T-cell (primary cell): ENCODE measurements around the gene EIF2S1. TPM values are rescaled to one million over a fixed set of nuclear protein-coding genes. Genes with fewer than 3 reads are reported as not detected.
"Not testable (repeated sequence)": the region's sequence is repeated elsewhere in the genome, so short reads cannot be mapped to it uniquely, and the experiment has no call there.

Experiments
- ATAC-seq, 4 experiments: fragments of 200-7000 bp in 3 of 4; fragments of 150-1000 bp in 1 of 4; cut with Tn5 transposase; replicated peaks in 1 of 4; 1 replicate in 3 of 4; 2 replicates in 1 of 4; pipeline ENCODE4 v1.10.0; 2021; ENCODE audit warnings: moderate library complexity in 3 of 4, mild to moderate bottlenecking in 2 of 4, moderate number of reproducible peaks in 1 of 4
- CTCF ChIA-PET, 2 donors: fragments of 300-600 bp; sonication (Branson Sonifier 250); formaldehyde crosslinking; loops; one replicate each; lab custom pipeline; 2022; ENCODE audit warnings: antibody characterized with exemption in 2 of 2; lab: Charles Lee
- POLR2A ChIA-PET, 2 donors: fragments of 300-600 bp; sonication (Branson Sonifier 250); formaldehyde crosslinking; loops; one replicate each; lab custom pipeline; 2022; ENCODE audit warnings: antibody characterized with exemption in 2 of 2; lab: Charles Lee
- DNase-seq, 35 experiments: peaks; one replicate each; pipeline versions ENCODE4 v3.0.0 to v3.0.0-alpha.2; 2013 to 2023
- H3K27ac ChIP-seq: one replicate; pipeline ENCODE4 v1.5.1; 2013; ENCODE audit warnings: low read length
- H3K27me3 ChIP-seq, 2 experiments: replicated peaks in 1 of 2; 1 replicate in 1 of 2; 2 replicates in 1 of 2; pipeline versions ENCODE4 v1.6.1 to v1.7.0; 2013; ENCODE audit warnings: low read length in 1 of 2, mixed read lengths in 1 of 2; ENCODE audit not compliant: control insufficient read depth in 2 of 2, insufficient read depth in 2 of 2; ENCODE audit errors: extremely low read depth in 1 of 2
- H3K36me3 ChIP-seq, 2 donors: 1 replicate in 1 of 2; 2 replicates in 1 of 2; pipeline versions ENCODE4 v1.6.1 to v1.7.0; 2013; ENCODE audit warnings: low read length in 1 of 2; ENCODE audit not compliant: control insufficient read depth in 2 of 2, insufficient read depth in 1 of 2; ENCODE audit errors: extremely low read depth in 1 of 2
- H3K4me1 ChIP-seq, 2 experiments: 1 replicate in 1 of 2; 2 replicates in 1 of 2; pipeline versions ENCODE4 v1.6.1 to v1.7.0; 2013; ENCODE audit warnings: low read length in 2 of 2, mixed read lengths in 1 of 2; ENCODE audit not compliant: insufficient read depth in 2 of 2, control insufficient read depth in 1 of 2; ENCODE audit errors: extremely low read depth in 1 of 2
- H3K4me3 ChIP-seq, 2 donors: 1 replicate in 1 of 2; 2 replicates in 1 of 2; pipeline versions ENCODE4 v1.5.1 to v1.7.0; 2013; ENCODE audit warnings: mild to moderate bottlenecking in 2 of 2, low read length in 1 of 2, moderate library complexity in 1 of 2; ENCODE audit not compliant: control insufficient read depth in 1 of 2; ENCODE audit errors: extremely low read depth in 1 of 2
- H3K9me3 ChIP-seq: 2 replicates; pipeline ENCODE4 v1.7.0; 2013
- H3K27ac Mint-ChIP-seq, 2 donors: one replicate each; pipeline ENCODE4 v1.8.0; 2020 to 2021; ENCODE audit warnings: mild to moderate bottlenecking in 2 of 2, mixed read lengths in 2 of 2
- H3K27me3 Mint-ChIP-seq, 2 donors: one replicate each; pipeline ENCODE4 v1.8.0; 2021 to 2022; ENCODE audit warnings: mixed read lengths in 2 of 2
- H3K36me3 Mint-ChIP-seq: one replicate; pipeline ENCODE4 v1.8.0; 2021; ENCODE audit warnings: mixed read lengths
- H3K4me1 Mint-ChIP-seq, 3 donors: one replicate each; pipeline ENCODE4 v1.8.0; 2020 to 2022; ENCODE audit warnings: mixed read lengths in 3 of 3, mild to moderate bottlenecking in 1 of 3
- H3K4me3 Mint-ChIP-seq, 3 donors: one replicate each; pipeline ENCODE4 v1.8.0; 2020 to 2022; ENCODE audit warnings: mild to moderate bottlenecking in 3 of 3, mixed read lengths in 3 of 3, moderate library complexity in 3 of 3
- H3K9me3 Mint-ChIP-seq, 3 donors: one replicate each; pipeline ENCODE4 v1.8.0; 2020 to 2022; ENCODE audit warnings: mixed read lengths in 3 of 3
- WGBS: methylation state at CpG from one replicate; pipeline ENCODE4 v1.1.5; 2013; ENCODE audit warnings: missing lambda C conversion rate; ENCODE audit not compliant: insufficient coverage; 5-methylcytosine and 5-hydroxymethylcytosine counted together
- total RNA-seq, 35 experiments: library from RNA in 6 of 35; stranded (reverse) in 6 of 35; fragments of 120-200 nt in 1 of 35; gene quantifications; one replicate each; pipeline versions ENCODE4 v1.2.1 to v1.2.4 and lab custom pipeline; 2013 to 2026

EIF2S1 gene
- total RNA-seq, 5 donors from 2014 or later (not counting 1 experiment from before 2014, with no cell fraction given): 38.8 to 66.0 (median 57.0) TPM

DNA sequence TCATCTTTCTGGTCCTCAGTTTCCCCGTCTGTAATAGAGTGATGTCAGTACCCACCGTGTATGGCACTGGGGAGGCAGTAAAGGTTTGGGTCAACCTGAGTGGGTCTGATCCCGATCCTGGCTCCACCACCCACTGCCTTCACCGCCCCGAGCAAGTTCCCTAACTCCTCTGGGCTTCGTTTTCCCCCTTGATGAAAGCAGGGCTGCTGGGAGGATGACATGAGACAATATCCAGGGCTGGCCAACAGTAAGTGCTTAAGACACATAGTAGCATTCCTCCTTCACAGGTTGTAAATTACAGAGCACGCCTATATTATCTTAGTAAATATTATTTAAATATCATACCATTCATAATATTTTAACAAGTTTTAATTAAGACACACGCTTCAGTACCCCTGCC lies 51.2 kb downstream of the EIF2S1 start:
- CTCF ChIA-PET: interaction anchor here in 1 of 2 donors (0.6 kb wide), 1 partner anchor 1052 kb away, joined by 5 read pairs; no protein-coding TSS in a partner anchor
- Mint-ChIP-seq H3K4me1 (peaks cover 10 to 15% (median 12%) of the 10 kb centered on the region in 3 donors), H3K27me3 (peaks cover 0 to 2% of the 10 kb centered on the region in 2 donors), H3K4me3 (peak overlapping the region; percentile 68 to 77 (median 73)), H3K36me3 (no peaks in the 10 kb centered on the region), H3K27ac (no peak overlapping the region), H3K9me3 (no peaks in the 10 kb centered on the region)
- no CpG with 5 or more reads among the region's 8 CpGs for WGBS
- Histone ChIP-seq H3K4me3 (peak overlapping the region; percentile 41 to 71), H3K27ac (no peak overlapping the region), H3K4me1 (peaks cover 0 to 12% of the 10 kb centered on the region in 2 experiments), H3K36me3 (no peaks in the 10 kb centered on the region), H3K9me3 (no peaks in the 10 kb centered on the region), H3K27me3 (peaks cover 0 to 20% of the 10 kb centered on the region in 2 experiments)
- POLR2A ChIA-PET: no interaction called here
- ATAC-seq: no peak
- DNase-seq: no peak

DNA sequence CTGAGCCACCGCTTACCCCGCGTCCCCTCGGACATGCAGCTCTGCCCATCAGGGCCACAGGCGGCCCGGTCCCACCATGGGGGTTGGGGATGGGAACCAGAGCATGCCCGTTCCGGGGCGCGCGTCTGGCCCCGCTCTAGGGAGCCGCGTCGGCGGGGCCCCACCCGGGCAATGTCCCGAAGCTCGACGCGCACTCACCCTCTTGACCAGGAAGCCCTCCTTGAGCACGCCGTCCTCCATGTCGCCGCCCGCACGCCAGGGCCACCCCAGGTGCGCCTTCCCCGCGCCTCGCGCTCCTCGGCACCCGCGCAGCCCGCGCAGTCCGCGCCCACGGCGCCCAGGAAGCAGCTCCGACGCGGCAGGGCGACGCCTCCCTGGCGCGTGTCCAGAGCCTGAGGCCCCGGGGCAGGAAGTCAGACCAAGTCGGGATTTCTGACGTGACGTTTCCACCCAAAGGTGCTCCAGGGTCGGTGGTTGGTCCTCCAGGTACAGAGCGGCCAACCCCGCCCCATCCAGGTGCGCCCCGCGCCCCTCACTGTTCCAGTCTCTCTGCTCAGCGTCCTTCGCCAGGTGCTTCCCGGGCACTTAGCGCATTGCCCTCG lies 51.8 kb downstream of the EIF2S1 start, which contains the start of gene PLEK2:
TSS of gene PLEK2 (minus strand) at position 346 of the 602 bp plus-strand sequence. CDS start at position 240, 106 bp downstream.
- H3K36me3 Mint-ChIP-seq: no peaks in the 10 kb centered on the region
- Histone ChIP-seq H3K9me3 (no peaks in the 10 kb centered on the region), H3K27ac (no peak within 1 kb of the TSS), H3K4me1 (peaks cover 0 to 12% of the 10 kb centered on the region in 2 experiments), H3K36me3 (no peaks in the 10 kb centered on the region), H3K27me3 (peaks cover 0 to 20% of the 10 kb centered on the region in 2 experiments), H3K4me3 (peak within 1 kb of the TSS; percentile 41 to 71)
- H3K4me3 Mint-ChIP-seq: peak within 1 kb of the TSS; percentile 68 to 77 (median 73)
- CTCF ChIA-PET: no interaction called here
- 6% methylated on average over 62 of the region's 63 CpGs for WGBS
- POLR2A ChIA-PET: no interaction called here
- ATAC-seq (peak; percentile 79 to 92 (median 90)), DNase-seq (peak; percentile 24 to 71 (median 49))
- peaks cover 0 to 2% of the 10 kb centered on the region in 2 donors for H3K27me3 Mint-ChIP-seq
- no peaks in the 10 kb centered on the region for H3K9me3 Mint-ChIP-seq
- H3K4me1 Mint-ChIP-seq: peaks cover 10 to 15% (median 12%) of the 10 kb centered on the region in 3 donors
- peak within 1 kb of the TSS in 1 of 2 donors; percentile 61 for H3K27ac Mint-ChIP-seq

DNA sequence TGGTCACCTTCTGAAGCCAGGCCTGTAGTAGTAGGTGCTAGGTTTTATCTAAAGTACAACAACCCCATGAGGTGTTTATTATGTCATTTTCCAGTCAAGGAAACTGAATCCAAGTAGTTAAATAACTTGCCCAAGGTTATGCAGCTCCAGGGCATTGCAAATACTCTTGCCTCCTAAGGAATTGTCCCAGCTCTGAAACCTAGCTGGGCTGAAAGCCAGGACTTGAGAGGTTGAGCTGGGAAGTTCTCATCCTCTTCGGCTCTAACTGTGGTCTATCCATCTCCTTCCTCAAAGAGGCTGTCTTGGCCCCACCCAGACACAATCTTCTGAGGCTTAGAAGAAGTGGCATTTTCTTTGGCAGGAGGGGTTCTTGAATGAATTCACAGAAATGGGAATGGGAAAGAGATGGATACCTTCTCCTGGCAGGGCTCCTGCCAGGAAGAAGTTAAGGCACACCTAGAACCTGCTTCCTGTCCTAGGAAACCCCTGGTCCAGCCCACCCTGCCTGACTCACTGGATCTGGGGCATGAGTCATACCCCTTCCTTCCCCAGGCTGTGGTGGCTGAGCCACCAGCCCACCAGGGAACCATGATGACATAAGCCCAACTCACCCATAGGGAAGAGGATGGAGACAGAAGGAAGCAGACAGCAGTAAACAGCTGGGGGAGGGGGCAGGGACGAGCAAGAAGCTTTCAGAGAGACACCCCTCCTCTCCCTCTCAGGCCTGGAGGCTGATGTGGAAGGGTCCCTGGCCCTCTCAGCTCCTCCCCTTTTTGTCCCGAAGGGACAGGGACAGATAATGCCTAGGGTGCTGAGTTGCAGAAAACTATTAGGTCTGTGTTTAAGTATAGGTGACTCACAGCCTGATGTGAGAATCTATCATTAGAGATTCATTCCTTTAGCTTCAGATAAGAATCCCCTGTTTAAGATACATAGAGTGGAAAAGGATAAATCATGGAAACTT lies 54.0 kb downstream of the EIF2S1 start:
- peak in 2 of 35 experiments; percentile 5 to 15 for DNase-seq
- peaks cover 0 to 20% of the 10 kb centered on the region in 2 experiments for H3K27me3 ChIP-seq
- ChIA-PET CTCF (interaction anchor here in 1 of 2 donors (0.7 to 1.1 kb wide), 2 partner anchors 10 to 13 kb away, joined by 3 read pairs; no protein-coding TSS in a partner anchor), POLR2A (no interaction called here)
- H3K27ac ChIP-seq: no peak overlapping the region
- no peaks in the 10 kb centered on the region for H3K9me3 ChIP-seq
- H3K4me3 ChIP-seq: no peak overlapping the region
- Mint-ChIP-seq H3K27me3 (peaks cover 0 to 2% of the 10 kb centered on the region in 2 donors), H3K36me3 (no peaks in the 10 kb centered on the region), H3K27ac (no peak overlapping the region), H3K4me1 (peaks cover 10 to 15% (median 12%) of the 10 kb centered on the region in 3 donors), H3K9me3 (no peaks in the 10 kb centered on the region), H3K4me3 (no peak overlapping the region)
- no CpG with 5 or more reads among the region's 3 CpGs for WGBS
- H3K4me1 ChIP-seq: peaks cover 0 to 12% of the 10 kb centered on the region in 2 experiments
- H3K36me3 ChIP-seq: no peaks in the 10 kb centered on the region
- ATAC-seq: peak in 1 of 4 experiments; percentile 31

DNA sequence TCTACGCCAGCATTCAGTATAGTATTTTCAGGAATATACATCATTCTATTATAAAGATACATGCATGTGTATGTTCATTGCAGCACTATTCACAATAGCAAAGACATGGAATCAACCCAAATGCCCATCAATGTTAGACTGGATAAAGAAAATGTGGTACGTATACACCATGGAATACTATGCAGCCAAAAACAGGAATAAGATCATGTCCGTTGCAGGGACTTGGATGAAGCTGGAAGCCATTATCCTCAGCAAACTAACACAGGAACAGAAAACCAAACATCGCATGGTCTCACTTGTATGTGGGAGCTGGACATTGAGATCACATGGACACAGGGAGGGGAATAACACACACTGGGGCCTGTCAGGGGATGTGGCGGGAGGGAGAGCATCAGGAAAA lies 55.5 kb downstream of the EIF2S1 start:
- H3K4me1 Mint-ChIP-seq: peaks cover 10 to 15% (median 12%) of the 10 kb centered on the region in 3 donors
- H3K36me3 Mint-ChIP-seq, H3K9me3 Mint-ChIP-seq, H3K4me3 Mint-ChIP-seq, H3K9me3 ChIP-seq, H3K4me3 ChIP-seq, H3K36me3 ChIP-seq, H3K27ac ChIP-seq, ATAC-seq, POLR2A ChIA-PET, DNase-seq, H3K27me3 Mint-ChIP-seq, H3K27ac Mint-ChIP-seq: not testable (repeated sequence)
- CTCF ChIA-PET: interaction anchor here in 1 of 2 donors (1.1 kb wide), 1 partner anchor 11 kb away, joined by 4 read pairs; no protein-coding TSS in a partner anchor
- peaks cover 0 to 27% of the 10 kb centered on the region in 2 experiments for H3K27me3 ChIP-seq
- H3K4me1 ChIP-seq: peaks cover 0 to 12% of the 10 kb centered on the region in 2 experiments
- WGBS: 100% methylated on average over 1 of the region's 5 CpGs

DNA sequence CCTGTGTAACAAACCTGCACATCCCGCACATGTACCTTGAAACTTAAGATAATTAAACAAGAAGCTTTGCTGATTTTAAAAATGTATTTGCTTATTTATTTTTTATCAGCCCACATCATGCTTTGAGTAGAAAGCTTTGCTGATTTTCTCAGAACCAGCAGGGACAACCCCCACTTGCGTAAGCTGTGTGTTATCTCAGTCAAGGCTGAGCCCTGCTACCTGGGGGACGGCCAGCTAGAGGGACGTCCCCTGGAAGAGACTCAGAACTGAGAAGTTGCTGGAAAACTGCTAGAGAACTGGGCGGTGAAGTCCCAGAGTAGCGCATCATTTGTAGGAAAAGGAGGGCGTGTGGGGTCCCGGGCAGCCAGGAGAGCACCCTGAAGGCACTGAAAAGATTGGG lies 56.0 kb downstream of the EIF2S1 start:
- H3K4me1 Mint-ChIP-seq: peaks cover 10 to 15% (median 12%) of the 10 kb centered on the region in 3 donors
- CTCF ChIA-PET: interaction anchor here in 1 of 2 donors (1.1 kb wide), 1 partner anchor 11 kb away, joined by 4 read pairs; no protein-coding TSS in a partner anchor
- Histone ChIP-seq H3K9me3 (no peaks in the 10 kb centered on the region), H3K36me3 (no peaks in the 10 kb centered on the region), H3K27ac (no peak overlapping the region), H3K4me3 (no peak overlapping the region), H3K4me1 (peaks cover 0 to 12% of the 10 kb centered on the region in 2 experiments), H3K27me3 (peaks cover 0 to 27% of the 10 kb centered on the region in 2 experiments)
- peaks cover 0 to 2% of the 10 kb centered on the region in 2 donors for H3K27me3 Mint-ChIP-seq
- no peak overlapping the region for H3K4me3 Mint-ChIP-seq
- no peaks in the 10 kb centered on the region for H3K9me3 Mint-ChIP-seq
- H3K36me3 Mint-ChIP-seq: no peaks in the 10 kb centered on the region
- DNase-seq: no peak
- no peak for ATAC-seq
- POLR2A ChIA-PET: no interaction called here
- 87% methylated on average over 7 of the region's 8 CpGs for WGBS
- no peak overlapping the region for H3K27ac Mint-ChIP-seq

DNA sequence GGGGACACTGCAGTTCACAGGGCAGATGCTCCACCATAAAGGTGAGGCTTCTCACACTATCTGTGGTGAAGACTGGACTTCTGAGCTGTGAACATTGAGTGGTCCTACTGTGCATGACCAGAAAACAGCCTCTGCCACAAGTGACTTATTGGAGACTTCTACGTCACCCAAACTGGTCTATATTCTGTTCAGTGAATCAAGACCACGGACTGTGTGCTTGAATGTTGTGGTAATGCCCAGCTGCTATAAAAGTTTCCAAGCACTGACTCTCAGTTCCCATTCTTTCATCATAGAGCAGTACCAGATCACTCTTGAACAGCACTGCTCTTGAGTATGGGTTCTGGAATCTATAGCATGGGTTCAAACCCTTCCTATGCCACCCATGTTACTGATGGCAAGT lies 56.7 kb downstream of the EIF2S1 start:
- Histone ChIP-seq H3K9me3 (no peaks in the 10 kb centered on the region), H3K36me3 (no peaks in the 10 kb centered on the region), H3K27ac (no peak overlapping the region), H3K4me1 (peaks cover 0 to 6% of the 10 kb centered on the region in 2 experiments), H3K4me3 (no peak overlapping the region), H3K27me3 (peaks cover 0 to 20% of the 10 kb centered on the region in 2 experiments)
- H3K36me3 Mint-ChIP-seq: no peaks in the 10 kb centered on the region
- ChIA-PET CTCF (no interaction called here), POLR2A (no interaction called here)
- no peak overlapping the region for H3K4me3 Mint-ChIP-seq
- H3K4me1 Mint-ChIP-seq: peaks cover 6 to 10% (median 8%) of the 10 kb centered on the region in 3 donors
- peaks cover 0 to 2% of the 10 kb centered on the region in 2 donors for H3K27me3 Mint-ChIP-seq
- no peaks in the 10 kb centered on the region for H3K9me3 Mint-ChIP-seq
- DNase-seq (no peak), ATAC-seq (no peak)
- no peak overlapping the region for H3K27ac Mint-ChIP-seq
- no CpG with 5 or more reads among the region's 2 CpGs for WGBS
